Omental fat pad (tissue), 4 donors: ENCODE results near the gene PCDHGC3. TPM values are rescaled to one million over a fixed set of nuclear protein-coding genes. Genes with fewer than 3 reads are reported as not detected.

Source experiments
- ATAC-seq: fragments of 150-250 bp; one replicate; pipeline ENCODE4 v1.9.1; 2016; ENCODE audit warnings: mild to moderate bottlenecking, moderate library complexity; ENCODE audit not compliant: low FRiP score
- DNase-seq: peaks from one replicate; pipeline ENCODE4 v3.0.0-alpha.2; 2019; ENCODE audit warnings: low spot score
- total RNA-seq, 4 donors: library from RNA; depleted of rRNA; stranded (reverse); fragments of >200 nt; gene quantifications; one replicate each; pipeline ENCODE4 v1.1.0, GENCODE V29; 2016
- TF ChIP-seq, protein P1 (sequence below), 3 donors: fragments of 450-650 bp; IDR thresholded peaks; one replicate each; pipeline ENCODE4 v1.5.1; 2016 to 2017; ENCODE audit warnings: antibody characterized with exemption in 3 of 3, mild to moderate bottlenecking in 3 of 3, moderate library complexity in 2 of 3

The PCDHGC3 gene
- total RNA-seq, 4 donors from 2014 or later: 34.8 to 83.1 (median 41.9) TPM

- TF ChIP-seq, protein P1, sequence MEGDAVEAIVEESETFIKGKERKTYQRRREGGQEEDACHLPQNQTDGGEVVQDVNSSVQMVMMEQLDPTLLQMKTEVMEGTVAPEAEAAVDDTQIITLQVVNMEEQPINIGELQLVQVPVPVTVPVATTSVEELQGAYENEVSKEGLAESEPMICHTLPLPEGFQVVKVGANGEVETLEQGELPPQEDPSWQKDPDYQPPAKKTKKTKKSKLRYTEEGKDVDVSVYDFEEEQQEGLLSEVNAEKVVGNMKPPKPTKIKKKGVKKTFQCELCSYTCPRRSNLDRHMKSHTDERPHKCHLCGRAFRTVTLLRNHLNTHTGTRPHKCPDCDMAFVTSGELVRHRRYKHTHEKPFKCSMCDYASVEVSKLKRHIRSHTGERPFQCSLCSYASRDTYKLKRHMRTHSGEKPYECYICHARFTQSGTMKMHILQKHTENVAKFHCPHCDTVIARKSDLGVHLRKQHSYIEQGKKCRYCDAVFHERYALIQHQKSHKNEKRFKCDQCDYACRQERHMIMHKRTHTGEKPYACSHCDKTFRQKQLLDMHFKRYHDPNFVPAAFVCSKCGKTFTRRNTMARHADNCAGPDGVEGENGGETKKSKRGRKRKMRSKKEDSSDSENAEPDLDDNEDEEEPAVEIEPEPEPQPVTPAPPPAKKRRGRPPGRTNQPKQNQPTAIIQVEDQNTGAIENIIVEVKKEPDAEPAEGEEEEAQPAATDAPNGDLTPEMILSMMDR (IDR thresholded peaks at IDR 0.05): no peak
- ATAC-seq: peak; percentile 65
- peak; percentile 46 for DNase-seq
Observed at GRCh38 chr5:141508798-141509611, 33.2 kb downstream of the PCDHGC3 start.

DNA sequence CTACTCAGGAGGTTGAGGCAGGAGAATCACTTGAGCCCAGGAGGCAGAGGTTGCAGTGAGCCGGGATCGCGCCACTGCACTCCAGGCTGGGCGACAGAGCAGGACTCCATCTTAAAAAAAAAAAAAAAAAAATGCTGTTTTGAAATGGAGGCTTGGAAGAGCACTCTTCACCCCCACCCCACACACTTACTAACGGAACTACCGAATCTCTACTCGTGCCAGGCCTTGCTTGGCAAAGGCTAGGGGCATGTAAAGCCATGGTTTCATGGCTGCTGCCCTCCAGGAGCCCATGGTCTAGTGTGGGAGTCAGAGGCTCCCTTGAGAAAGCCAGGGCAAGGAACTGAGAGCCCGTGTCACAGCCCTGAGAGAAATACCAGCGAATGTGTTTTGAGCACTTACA, 34.4 kb downstream of the PCDHGC3 start:
- ATAC-seq (no peak), DNase-seq (no peak)

DNA sequence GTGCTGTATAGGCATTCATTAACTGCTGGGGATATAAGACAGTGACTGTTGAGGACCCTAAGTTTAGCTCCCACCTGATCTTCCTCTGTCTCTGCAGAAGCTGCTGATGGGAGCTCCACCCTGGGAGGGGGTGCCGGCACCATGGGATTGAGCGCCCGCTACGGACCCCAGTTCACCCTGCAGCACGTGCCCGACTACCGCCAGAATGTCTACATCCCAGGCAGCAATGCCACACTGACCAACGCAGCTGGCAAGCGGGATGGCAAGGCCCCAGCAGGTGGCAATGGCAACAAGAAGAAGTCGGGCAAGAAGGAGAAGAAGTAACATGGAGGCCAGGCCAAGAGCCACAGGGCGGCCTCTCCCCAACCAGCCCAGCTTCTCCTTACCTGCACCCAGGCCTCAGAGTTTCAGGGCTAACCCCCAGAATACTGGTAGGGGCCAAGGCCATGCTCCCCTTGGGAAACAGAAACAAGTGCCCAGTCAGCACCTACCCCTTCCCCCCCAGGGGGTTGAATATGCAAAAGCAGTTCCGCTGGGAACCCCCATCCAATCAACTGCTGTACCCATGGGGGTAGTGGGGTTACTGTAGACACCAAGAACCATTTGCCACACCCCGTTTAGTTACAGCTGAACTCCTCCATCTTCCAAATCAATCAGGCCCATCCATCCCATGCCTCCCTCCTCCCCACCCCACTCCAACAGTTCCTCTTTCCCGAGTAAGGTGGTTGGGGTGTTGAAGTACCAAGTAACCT, 35.3 kb downstream of the PCDHGC3 start:
- no peak for ATAC-seq

More for the DNA sequence above, 34.4 kb downstream of the PCDHGC3 start:
- TF ChIP-seq, protein P1 (IDR thresholded peaks at IDR 0.05): no peak

DNA sequence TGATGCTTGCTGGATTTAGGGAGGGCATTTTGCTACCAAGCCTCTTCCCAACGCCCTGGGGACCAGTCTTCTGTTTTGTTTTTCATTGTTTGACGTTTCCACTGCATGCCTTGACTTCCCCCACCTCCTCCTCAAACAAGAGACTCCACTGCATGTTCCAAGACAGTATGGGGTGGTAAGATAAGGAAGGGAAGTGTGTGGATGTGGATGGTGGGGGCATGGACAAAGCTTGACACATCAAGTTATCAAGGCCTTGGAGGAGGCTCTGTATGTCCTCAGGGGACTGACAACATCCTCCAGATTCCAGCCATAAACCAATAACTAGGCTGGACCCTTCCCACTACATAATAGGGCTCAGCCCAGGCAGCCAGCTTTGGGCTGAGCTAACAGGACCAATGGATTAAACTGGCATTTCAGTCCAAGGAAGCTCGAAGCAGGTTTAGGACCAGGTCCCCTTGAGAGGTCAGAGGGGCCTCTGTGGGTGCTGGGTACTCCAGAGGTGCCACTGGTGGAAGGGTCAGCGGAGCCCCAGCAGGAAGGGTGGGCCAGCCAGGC, 36.1 kb downstream of the PCDHGC3 start:
- TF ChIP-seq, protein P1 (IDR thresholded peaks at IDR 0.05): no peak
- ATAC-seq (no peak), DNase-seq (no peak)

More for the DNA sequence above, 35.3 kb downstream of the PCDHGC3 start:
- DNase-seq: no peak
- TF ChIP-seq, protein P1 (IDR thresholded peaks at IDR 0.05): no peak

DNA sequence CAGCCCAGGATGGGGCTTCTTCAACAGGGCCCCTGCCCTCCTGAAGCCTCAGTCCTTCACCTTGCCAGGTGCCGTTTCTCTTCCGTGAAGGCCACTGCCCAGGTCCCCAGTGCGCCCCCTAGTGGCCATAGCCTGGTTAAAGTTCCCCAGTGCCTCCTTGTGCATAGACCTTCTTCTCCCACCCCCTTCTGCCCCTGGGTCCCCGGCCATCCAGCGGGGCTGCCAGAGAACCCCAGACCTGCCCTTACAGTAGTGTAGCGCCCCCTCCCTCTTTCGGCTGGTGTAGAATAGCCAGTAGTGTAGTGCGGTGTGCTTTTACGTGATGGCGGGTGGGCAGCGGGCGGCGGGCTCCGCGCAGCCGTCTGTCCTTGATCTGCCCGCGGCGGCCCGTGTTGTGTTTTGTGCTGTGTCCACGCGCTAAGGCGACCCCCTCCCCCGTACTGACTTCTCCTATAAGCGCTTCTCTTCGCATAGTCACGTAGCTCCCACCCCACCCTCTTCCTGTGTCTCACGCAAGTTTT, 36.7 kb downstream of the PCDHGC3 start:
- DNase-seq: peak; percentile 93
- ATAC-seq: peak; percentile 11
- TF ChIP-seq, protein P1 (IDR thresholded peaks at IDR 0.05): peak in 2 of 3 donors; percentile 1 to 41

GRCh38 chr5:141512911-141513626, 37.3 kb downstream of the PCDHGC3 start:
- TF ChIP-seq, protein P1 (IDR thresholded peaks at IDR 0.05): no peak
- no peak for DNase-seq
- peak; percentile 9 for ATAC-seq
